ENCODE measurements around the gene TMC1. TPM values are rescaled to one million over a fixed set of nuclear protein-coding genes. Genes with fewer than 3 reads are reported as not detected.

TMC1 gene
- total RNA-seq, 3 donors from 2014 or later: 0.17 to 0.77 (median 0.19) TPM

- no peak for ATAC-seq
- H3K4me3 ChIP-seq: no peak overlapping the region
- no peak for TF ChIP-seq CTCF (IDR thresholded peaks at IDR 0.05)
- DNase-seq: no peak
- H3K36me3 ChIP-seq (ENCODE audit: low read depth): no peaks in the 10 kb centered on the region
- no peaks in the 10 kb centered on the region for H3K4me1 ChIP-seq (ENCODE audit: low read depth)
- no peaks in the 10 kb centered on the region for H3K9me3 ChIP-seq
- intact Hi-C loops (cut with DNase I, micrococcal nuclease): no loop called here
These were observed 165.9 kb downstream of the TMC1 start for GRCh38 chr9:72687331-72687730.

- Histone ChIP-seq H3K4me3 (no peak overlapping the region), H3K9me3 (no peaks in the 10 kb centered on the region), H3K4me1 (ENCODE audit: low read depth) (no peaks in the 10 kb centered on the region), H3K36me3 (ENCODE audit: low read depth) (no peaks in the 10 kb centered on the region)
- DNase-seq (no peak), ATAC-seq (no peak)
- intact Hi-C loops (cut with DNase I, micrococcal nuclease): no loop called here
- no peak for TF ChIP-seq CTCF (IDR thresholded peaks at IDR 0.05)
These were observed 170.3 kb downstream of the TMC1 start for GRCh38 chr9:72691671-72692070.

GRCh38 chr9:72695365-72695764 lies 174.0 kb downstream of the TMC1 start:
- Histone ChIP-seq H3K9me3 (no peaks in the 10 kb centered on the region), H3K36me3 (ENCODE audit: low read depth) (no peaks in the 10 kb centered on the region), H3K4me1 (ENCODE audit: low read depth) (no peaks in the 10 kb centered on the region), H3K4me3 (no peak overlapping the region)
- no peak for TF ChIP-seq CTCF (IDR thresholded peaks at IDR 0.05)
- ATAC-seq (no peak), DNase-seq (no peak)
- intact Hi-C loops (cut with DNase I, micrococcal nuclease): no loop called here

GRCh38 chr9:72696511-72696910 lies 175.1 kb downstream of the TMC1 start:
- Histone ChIP-seq H3K4me1 (ENCODE audit: low read depth) (no peaks in the 10 kb centered on the region), H3K36me3 (ENCODE audit: low read depth) (no peaks in the 10 kb centered on the region), H3K4me3 (no peak overlapping the region), H3K9me3 (no peaks in the 10 kb centered on the region)
- intact Hi-C loops (cut with DNase I, micrococcal nuclease): no loop called here
- no peak for TF ChIP-seq CTCF (IDR thresholded peaks at IDR 0.05)
- no peak for ATAC-seq
- DNase-seq: no peak

- Histone ChIP-seq H3K4me3 (no peak overlapping the region), H3K4me1 (ENCODE audit: low read depth) (no peaks in the 10 kb centered on the region), H3K9me3 (no peaks in the 10 kb centered on the region), H3K36me3 (ENCODE audit: low read depth) (no peaks in the 10 kb centered on the region)
- ATAC-seq (no peak), DNase-seq (no peak)
- intact Hi-C loops (cut with DNase I, micrococcal nuclease): no loop called here
- no peak for TF ChIP-seq CTCF (IDR thresholded peaks at IDR 0.05)
These were observed 180.1 kb downstream of the TMC1 start for GRCh38 chr9:72701510-72701909.

- Histone ChIP-seq H3K4me1 (ENCODE audit: low read depth) (no peaks in the 10 kb centered on the region), H3K4me3 (no peak overlapping the region), H3K9me3 (no peaks in the 10 kb centered on the region), H3K36me3 (ENCODE audit: low read depth) (no peaks in the 10 kb centered on the region)
- DNase-seq (no peak), ATAC-seq (no peak)
- TF ChIP-seq CTCF (IDR thresholded peaks at IDR 0.05): no peak
- intact Hi-C loops (cut with DNase I, micrococcal nuclease): no loop called here
These were observed 182.2 kb downstream of the TMC1 start for GRCh38 chr9:72703574-72703973.
